ENCODE results near the gene USP2.
"Not testable (repeated sequence)": the region's sequence is repeated elsewhere in the genome, so short reads cannot be mapped to it uniquely, and the experiment has no call there.

Gene USP2

DNA sequence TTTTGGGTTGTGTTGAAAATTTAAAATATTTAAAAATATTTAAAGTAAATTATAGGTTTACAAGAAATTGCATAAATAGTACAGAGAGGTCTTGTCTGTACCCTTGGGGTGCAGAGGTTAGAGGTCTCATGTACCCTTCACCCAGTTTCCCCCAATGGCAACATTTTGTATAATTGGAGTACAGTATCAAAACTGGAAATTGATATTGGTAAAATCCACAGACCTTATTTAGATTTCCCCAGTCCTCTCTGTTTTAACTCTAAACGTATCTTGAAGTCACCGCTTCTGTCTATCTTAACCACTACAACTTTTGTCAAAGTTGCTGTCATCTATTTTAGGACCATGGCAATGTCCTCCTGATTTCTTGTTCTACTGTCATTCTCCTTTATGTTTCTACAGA lies 30.6 kb upstream of the USP2 start:
- no peak for DNase-seq (ENCODE audit: low read depth, low spot score)

DNA sequence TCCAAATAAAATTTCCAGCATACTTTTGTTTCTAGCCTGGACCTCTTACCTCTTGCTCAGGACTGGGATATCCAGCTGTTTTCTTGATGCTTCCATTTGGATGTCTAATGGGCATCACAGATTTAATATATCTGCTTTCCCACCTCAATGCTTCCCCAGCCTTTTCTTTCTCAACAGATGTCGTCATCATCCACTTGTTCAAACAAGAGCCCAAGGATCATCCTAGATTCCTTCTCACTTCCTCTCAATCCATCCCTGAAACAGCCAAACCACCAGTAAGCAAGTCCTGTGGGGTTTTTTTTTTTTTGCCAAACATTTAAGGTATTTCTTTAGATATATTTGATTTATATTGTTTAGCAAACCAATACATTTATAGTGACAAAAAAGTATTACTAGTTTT lies 29.0 kb upstream of the USP2 start:
- DNase-seq (ENCODE audit: low read depth, low spot score) = no peak

DNA sequence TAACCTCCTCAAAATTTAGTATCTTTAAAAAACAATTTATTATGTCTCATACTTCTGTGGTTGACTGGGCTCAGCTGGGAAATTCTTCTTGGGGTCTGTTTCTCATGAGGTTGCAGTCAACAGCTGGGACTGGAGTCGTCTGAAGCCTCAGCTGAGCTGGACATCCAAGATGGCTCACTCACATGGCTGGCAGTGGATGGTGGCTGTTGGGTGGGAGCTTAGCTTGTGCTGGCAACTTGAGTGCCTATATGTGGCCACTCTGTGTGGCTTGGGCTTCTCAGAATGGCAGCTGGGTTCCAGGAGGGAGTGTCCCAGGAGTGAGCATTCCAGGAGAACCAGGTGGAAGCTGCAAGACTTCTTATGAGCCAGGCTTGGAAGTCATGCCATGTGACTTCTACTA lies 28.2 kb upstream of the USP2 start:
- DNase-seq (ENCODE audit: low read depth, low spot score) = no peak

DNA sequence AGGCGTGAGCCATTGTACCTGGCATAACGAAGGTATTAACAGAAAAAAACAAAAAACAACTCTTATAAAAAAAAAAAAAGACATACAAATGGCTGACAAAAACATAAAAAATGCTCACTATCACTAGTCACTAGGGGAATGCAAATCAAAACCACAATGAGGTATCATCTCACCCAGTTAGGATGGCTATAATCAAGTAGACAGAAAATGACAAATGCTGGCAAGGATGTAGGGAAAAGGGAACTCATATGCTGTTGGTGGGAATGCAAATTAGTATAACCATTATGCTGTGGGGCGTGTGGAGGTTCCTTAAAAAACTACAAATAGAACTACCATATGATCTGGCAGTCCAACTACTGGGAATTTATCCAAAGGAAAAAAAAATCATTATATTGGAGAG lies 24.5 kb upstream of the USP2 start:
- DNase-seq (ENCODE audit: low read depth, low spot score) = no peak

DNA sequence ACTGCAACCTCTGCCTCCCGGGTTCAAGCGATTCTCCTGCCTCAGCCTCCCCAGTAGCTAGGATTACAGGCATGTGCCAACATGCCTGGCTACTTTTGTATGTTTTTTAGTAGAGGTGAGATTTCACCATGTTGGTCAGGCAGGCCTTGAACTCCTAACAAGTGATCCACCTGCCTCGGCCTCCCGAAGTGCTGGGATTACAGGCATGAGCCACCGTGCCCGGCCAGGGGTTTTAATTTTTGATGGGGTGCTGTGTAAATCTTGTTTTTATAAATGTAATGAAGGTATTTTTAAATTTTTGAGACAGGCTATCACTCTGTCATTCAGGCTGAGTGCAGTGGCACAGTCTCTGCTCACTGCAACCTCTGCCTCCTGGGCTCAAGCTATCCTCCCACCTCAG lies 24.0 kb upstream of the USP2 start:
- not testable (repeated sequence) for DNase-seq (ENCODE audit: low read depth, low spot score)

DNA sequence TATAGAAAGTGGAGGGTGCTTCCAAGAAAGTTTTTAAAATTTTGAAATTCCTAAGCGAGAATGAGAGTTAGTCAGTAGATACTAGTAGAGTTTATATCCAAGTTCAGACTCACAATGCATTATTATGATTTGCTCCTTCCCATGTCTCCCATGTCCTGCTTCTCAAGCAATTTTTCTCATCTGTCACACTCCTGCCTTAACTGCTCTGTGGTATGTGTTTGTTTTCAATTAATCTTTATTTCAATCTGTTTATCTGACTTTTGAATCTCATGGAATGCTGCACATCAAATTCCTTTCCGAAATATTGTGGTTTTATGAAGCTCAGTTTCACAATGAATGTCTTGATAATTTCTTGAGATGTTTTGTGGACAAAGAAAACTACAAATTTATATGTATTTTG lies 23.4 kb upstream of the USP2 start:
- DNase-seq (ENCODE audit: low read depth, low spot score) = no peak

DNA sequence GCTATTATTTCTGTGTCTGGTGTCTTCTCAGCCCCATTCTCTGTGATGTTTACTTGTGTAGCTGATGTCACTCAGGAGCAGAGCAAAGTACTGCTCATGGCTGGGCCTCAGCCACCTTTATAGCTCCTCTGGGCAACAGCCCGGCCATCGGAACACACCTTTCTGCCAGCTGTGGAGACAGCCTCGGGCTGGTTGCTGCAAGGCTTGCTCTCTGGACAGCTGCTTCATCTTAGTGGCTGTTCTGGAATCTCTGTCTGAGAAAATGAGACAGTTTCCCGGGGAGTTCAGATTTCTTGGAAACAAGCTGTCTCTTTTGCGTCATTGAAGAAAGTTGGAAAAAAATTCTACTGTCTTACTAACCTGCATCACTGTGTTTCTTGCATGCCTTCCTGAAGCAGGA lies 21.5 kb upstream of the USP2 start:
- DNase-seq (ENCODE audit: low read depth, low spot score) = no peak

DNA sequence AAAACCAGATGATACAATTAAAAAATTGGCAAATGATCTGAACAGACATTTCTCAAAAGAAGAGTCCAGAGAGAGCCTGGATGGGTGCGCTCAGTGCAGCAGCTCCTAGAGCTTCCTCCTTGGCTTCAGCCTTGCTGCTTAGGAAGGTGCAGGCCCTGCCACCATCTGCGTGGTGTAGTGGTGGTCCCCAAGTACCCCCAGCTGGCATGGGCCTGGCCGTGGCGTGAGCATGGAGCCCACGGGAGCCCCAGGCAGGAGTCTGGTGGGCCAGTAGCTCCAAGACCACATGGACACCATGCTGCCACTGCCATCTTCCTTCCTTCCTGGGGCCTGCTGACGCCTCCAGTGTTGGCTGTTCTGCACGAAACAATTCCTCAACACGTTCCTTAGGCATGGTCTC lies 21.0 kb upstream of the USP2 start:
- no peak for DNase-seq (ENCODE audit: low read depth, low spot score)

DNA sequence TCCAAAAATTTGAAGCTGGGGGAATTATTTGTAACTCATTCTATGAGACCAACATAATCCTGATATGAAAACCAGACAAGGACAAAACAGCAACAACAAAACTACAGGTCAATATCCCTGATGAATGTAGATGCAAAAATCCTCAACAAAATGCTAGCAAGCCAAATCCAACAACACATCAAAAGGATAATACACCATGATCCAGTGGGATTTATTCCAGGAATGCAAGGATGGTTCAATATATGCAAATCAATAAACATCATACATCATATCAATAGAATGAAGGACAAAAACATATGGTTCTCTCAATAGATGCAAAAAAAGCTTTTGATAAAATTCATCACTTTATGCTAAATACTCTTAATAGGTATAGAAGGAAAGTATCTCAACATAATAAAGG lies 19.4 kb upstream of the USP2 start:
- DNase-seq (ENCODE audit: low read depth, low spot score) = no peak

DNA sequence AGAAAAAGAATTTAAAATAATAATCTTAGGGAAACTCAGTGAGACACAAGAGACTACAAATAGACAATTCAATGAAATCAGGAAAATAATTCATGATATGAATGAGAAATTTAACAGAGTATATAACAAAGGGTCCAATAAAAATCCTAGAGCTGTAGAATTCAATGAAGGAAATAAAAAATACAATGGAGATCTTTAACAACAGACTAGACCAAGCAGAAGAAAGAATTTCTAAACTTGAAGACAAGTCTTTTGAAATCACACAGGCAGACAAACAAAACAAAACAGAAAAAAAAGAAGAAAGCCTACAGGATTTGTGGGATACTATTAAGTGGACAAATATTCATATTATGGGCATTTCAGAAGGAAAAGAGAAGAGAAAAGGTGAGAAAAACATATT lies 16.2 kb upstream of the USP2 start:
- no peak for DNase-seq (ENCODE audit: low read depth, low spot score)

DNA sequence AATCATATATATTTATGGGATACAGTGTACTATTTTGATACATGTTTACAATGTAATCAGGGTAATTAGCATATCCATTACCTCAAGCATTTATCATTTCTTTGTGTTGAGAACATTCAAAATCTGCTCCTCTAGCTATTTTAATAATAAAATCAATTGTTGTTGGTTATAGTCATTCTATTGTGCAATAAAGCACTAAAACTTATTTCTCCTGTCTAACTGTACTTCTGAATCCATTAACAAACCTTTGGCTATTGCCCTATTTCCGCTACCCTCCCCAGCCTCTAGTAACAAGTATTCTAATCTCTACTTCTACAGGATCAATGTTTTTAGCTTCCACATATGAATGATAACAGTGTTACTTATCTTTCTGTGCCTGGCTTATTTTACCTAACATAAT lies 15.3 kb upstream of the USP2 start:
- no peak for DNase-seq (ENCODE audit: low read depth, low spot score)

DNA sequence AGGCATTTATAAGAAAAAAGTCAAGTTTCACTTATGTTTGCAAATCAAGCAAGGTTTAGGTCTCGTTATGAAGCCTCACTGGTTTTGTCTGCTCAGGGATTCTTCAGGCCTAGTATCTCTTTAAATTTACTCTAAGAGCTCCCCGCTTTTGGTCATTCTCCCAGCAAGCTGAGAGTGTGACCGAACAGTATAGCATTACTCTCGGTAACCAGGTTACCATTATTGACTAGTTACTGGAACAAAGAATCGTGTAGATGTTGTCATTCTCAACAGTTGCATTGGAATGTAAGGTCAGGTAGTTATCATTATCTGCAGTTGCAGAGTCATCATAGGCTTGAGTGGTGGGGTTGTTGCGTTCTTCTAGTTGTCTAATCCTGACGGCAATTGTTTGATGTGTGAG lies 9.8 kb upstream of the USP2 start:
- no peak for DNase-seq (ENCODE audit: low read depth, low spot score)

DNA sequence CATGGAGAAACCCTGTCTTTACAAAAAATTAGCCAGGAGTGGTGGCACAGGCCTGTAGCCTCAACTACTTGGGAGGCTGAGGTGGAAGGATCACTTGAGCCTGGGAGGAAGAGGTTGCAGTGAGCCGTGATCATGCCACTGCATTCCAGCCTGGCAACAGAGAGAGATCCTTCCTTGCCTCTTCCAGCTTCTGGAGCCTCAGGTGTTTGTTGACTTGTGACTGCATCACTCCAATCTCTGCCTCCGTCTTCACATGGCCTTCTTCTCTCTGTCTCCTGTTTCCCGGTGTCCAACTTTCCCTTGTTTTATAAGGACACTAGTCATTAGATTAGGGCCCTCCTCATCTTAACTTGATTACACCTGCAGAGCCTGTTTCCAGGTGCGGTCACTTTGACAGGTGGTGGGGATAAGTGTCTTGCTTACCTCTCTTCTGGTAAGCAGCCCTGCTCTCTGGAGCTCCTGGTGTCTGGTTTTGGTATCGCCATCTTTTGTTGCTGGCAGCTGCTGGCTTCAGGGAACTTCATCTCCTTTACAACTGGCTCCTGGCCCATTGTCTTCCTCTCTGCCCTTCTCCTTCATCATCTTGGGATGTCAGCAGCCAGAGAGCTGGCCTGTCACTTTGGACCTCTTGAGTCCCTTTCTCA lies 8.2 kb upstream of the USP2 start:
- DNase-seq (ENCODE audit: low read depth, low spot score) = no peak

DNA sequence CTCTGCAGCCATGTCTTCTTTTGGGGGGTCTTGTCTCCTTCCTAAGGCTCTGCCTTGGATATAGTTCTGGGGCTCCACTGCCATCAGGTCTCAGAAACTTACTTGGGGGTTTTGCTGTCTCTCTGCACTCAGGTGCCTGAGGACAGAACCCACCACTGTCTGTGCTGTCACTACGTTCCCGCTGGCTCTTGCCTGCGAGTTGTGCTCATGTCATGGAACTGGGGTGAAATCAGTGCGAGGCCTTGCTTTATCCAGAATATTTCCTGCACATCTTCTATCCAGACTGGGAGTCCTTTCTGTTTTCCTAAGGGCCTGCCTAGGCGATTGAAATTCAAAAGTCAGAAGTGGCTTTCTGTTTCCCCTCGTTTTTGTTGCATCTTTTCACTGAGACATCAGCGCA lies 6.6 kb upstream of the USP2 start:
- DNase-seq (ENCODE audit: low read depth, low spot score) = no peak

DNA sequence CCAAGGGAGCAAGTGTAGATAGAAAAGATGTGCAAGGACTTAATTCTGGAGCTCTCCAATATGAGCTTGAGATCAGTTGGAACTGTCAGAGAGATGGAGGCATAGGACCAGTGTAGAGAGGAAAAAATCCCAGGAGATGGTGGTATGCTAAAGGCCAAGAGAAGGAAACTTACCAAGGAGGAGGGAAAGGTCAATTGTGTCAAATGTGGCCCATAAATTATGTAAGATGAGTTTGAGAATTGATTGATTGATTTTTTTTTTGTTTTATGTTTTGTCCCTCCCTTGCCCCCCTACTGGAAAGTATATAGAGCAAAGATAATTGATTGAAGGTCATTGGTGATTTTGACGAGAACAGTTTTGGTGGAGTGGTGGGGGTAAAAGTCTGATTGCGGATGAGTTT lies 2.8 kb upstream of the USP2 start:
- DNase-seq (ENCODE audit: low read depth, low spot score) = no peak

DNA sequence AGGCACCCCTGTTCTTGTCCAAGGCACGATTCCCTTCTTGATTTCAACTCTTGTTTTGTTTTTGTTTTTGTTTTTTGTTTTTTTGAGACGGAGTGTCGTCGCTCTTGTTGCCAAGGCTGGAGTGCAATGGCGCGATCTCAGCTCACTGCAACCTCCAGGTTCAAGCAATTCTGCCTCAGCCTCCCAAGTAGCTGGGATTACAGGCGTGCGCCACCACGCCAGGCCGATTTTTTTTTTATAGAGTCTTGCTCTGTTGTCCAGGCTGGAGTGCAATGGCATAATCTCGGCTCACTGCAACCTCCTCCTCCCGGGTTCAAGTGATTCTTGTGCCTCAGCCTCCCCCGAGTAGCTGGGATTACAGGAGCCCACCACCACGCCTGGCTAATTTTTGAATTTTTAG lies 1.0 kb upstream of the USP2 start:
- DNase-seq (ENCODE audit: low read depth, low spot score) = not testable (repeated sequence)

DNA sequence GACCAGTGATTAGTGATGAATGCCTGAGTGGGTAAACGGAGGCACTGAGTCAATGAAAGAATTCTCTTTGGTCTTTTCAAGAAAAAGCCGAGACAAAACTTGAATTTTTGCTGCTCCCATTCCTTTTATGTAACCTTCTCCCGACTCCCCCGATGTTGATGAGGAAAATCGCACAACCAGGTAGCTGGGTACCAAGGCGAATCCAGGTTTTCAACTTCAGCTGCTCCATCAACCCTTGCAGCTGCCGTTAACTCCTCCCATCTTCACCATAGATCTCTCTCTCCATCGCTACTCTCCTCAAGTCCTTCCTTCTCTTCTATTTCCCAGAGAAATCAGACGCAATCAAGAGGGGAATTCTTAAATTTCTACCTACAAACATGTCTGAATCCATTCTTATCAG lies 611 bp upstream of the USP2 start:
- DNase-seq (ENCODE audit: low read depth, low spot score) = no peak

DNA sequence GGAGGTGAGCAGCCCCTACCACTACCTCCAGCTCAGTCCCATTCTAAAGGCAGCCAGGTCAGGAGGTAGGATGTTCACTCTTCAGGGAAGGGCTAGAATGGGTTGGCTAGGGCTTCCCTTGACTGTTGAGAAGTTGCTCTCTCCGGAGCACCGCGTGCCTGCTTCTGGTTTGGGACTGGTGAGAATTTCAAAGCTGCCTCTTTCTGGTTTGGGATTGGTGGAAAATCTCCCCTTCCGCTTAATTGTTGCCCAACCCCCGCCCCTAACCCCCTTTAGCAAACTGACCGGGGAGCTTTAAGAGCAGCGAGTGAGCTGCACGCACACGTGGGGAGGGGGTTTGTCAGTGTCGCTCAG lies 686 bp downstream of the USP2 start:
- DNase-seq (ENCODE audit: low read depth, low spot score) = no peak

DNA sequence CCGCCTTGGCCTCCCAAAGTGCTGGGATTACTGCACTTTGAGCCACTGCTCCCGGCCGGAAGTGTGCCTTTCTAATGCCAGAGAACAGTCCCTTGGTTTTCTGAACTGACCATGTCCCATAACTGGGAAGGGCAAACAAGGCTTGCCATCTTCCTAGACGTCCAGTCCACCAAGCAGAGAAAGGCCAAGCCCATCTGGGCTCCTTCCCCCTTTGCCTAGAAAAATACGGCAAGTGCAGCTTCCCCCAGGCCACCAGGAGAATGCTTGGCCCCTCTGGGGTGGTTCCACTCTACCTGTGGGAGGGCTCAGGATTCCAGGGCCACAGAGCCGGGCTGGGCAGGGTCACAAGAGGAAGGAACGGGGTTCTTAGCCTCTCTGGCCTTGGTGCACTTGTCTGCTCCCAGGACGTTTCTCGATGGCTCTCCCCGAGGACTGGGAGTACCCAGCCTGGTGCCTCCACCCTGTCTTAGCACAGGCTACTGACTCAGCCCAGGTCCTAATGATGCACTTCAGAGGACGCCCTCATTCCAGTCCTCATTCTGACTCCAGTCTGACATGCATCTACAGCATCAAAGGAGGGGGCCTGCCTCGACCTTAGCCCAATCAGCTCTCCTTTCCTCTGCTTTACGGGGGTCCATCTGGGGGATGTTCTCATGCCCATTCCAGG lies 1.2 kb downstream of the USP2 start:
- DNase-seq (ENCODE audit: low read depth, low spot score) = no peak

DNA sequence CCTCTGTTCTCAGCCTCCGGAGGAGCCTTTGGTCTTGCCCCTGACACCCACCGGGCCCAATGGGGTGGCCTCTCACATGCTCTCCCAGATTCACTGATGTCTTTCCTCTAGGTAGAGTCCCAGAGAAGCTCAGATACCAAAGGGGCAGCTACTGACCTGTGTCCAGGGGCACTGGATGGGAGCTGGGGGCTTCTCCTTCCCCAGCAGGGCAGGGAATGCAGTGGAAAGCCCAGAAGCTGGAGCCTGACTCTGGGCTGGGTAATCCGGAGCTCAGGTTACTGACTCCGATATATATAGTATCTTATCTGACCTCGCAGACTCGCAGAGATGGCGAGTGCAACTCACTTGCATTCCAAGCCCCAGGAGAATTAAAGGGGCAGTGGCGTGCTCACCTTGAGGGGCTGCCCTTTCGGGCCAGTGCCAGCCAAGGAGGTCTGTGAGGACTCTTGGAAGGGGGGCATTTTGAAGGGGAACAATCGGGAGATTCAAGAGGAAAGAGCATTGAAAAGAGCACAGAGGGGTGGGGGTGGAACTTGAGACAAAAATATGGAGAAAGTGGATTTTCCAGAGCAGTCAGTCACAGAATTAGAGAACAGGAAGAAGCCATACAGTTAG lies 2.5 kb downstream of the USP2 start:
- no peak for DNase-seq (ENCODE audit: low read depth, low spot score)

DNA sequence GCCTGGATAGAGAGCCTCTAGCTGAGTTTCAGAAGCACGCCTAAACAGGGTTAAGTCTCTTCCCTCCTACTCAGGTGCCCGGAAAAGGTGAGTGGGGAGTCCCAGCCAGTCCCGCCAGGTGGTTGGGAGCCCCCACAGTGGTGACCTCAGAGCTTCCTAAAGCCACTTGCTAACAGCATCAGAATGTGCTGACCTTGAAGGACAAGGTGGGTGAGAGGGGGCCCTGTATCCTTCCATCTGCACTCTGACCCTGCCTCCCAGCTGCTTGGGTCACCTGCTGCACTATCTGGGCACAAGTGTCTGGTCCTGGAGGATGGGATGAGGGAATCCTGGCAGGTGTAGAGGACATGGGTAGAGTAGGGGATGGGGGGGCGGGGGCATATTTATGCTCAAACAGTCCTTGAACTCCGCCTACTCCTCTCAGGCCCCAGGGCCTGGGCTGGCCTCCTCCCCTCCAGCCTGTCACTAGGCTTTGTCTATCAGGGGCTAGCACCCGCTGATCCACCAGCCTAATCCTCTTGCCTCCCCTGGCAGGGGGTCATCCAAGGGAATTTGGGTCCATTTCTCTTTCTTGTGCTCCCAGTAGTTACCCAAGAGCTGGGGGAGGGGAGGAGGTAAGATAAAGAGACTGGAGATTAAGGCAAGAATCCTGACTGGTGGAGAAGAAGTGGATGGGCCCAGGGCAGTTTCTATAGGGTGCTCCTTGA lies 3.4 kb downstream of the USP2 start:
- DNase-seq (ENCODE audit: low read depth, low spot score) = no peak

DNA sequence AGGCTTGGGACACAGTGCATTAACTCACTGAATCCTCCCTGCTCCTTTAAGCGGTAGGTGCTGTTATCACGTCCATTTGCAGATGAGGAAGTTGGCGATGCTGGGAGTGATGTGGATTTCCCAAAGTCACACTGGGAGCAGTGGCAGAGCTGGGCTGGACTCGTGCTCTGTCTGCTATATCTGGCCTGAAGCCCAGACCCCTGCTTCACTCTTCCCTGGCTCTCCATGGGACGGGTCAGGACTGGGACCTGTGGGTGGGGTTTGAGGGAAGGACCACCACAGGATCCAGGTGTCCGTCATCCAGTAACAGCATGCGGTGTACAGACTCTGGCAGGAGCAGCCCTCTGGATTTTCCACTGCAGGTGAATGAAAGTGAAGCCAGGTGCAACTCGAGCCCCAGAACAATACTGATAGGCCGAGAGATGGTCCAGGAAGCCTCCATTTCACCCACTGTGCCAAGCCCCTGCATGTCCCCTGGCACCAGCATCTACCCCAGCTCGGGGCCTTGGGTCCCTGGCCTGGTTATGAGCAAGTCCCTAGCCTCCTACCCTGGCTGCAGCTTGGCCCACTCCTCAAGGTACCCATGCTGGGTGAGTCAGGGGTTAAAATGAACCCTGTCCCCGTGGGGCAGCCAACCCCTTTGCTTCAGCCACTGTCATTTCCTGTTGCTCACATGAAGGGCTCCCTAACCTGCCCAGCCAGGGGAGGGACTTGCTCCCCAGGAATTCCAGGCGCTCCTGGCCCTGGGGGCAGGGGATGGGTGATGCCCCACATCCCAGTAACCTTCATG lies 4.2 kb downstream of the USP2 start:
- no peak for DNase-seq (ENCODE audit: low read depth, low spot score)
